ENCODE measurements around the gene HOXB5.

DNA sequence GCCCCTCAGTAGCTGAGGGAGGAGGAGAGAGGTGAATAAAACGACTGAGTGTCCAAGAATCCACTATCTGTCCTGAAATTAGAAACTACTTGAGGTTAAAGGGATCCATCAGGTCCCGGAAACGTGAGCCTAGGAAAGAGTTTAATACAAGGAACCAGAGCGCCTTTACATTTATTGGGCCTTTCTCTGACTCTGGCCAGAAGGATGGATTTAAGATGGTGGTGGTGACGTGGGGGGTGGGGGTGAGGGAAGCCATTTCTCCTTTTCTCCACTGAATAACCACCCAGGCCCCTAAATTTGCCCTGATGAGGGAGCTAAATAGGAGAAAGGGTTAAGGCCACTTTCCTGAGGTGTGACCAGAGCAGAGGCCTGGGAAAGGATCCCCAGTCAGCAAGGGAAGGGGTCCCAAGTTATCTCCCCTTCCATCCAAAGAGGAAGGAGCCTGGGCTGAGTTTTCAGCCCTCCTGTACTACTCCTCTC lies 33.6 kb upstream of the HOXB5 start:
- TF ChIP-seq, protein P1, sequence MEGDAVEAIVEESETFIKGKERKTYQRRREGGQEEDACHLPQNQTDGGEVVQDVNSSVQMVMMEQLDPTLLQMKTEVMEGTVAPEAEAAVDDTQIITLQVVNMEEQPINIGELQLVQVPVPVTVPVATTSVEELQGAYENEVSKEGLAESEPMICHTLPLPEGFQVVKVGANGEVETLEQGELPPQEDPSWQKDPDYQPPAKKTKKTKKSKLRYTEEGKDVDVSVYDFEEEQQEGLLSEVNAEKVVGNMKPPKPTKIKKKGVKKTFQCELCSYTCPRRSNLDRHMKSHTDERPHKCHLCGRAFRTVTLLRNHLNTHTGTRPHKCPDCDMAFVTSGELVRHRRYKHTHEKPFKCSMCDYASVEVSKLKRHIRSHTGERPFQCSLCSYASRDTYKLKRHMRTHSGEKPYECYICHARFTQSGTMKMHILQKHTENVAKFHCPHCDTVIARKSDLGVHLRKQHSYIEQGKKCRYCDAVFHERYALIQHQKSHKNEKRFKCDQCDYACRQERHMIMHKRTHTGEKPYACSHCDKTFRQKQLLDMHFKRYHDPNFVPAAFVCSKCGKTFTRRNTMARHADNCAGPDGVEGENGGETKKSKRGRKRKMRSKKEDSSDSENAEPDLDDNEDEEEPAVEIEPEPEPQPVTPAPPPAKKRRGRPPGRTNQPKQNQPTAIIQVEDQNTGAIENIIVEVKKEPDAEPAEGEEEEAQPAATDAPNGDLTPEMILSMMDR (IDR thresholded peaks at IDR 0.05) = no peak
- TF ChIP-seq POLR2A (IDR thresholded peaks at IDR 0.05) = no peak

All from testis (tissue), 2 donors.